Ovary (tissue), 3 donors: ENCODE measurements around the gene PIGO.

Source experiments
- EP300 ChIP-seq: sonication (generic); formaldehyde crosslinking; IDR thresholded peaks from one replicate; pipeline ENCODE4 v1.6.1; 2017; ENCODE audit warnings: antibody characterized with exemption
- POLR2A ChIP-seq: fragments of 450-650 bp; IDR thresholded peaks from one replicate; pipeline ENCODE4 v1.6.1; 2017; ENCODE audit warnings: antibody characterized with exemption, mild to moderate bottlenecking, moderate library complexity
- TF ChIP-seq, protein P1 (sequence below), 3 donors: fragments of 450-650 bp in 2 of 3; fragments of 200-600 bp in 1 of 3; IDR thresholded peaks; one replicate each; pipeline versions ENCODE4 v1.5.1 to v1.8.0; 2016 to 2022; ENCODE audit warnings: antibody characterized with exemption in 3 of 3, mild to moderate bottlenecking in 1 of 3
- donor health status: DM: no; HTN: no; CAD: no.

DNA sequence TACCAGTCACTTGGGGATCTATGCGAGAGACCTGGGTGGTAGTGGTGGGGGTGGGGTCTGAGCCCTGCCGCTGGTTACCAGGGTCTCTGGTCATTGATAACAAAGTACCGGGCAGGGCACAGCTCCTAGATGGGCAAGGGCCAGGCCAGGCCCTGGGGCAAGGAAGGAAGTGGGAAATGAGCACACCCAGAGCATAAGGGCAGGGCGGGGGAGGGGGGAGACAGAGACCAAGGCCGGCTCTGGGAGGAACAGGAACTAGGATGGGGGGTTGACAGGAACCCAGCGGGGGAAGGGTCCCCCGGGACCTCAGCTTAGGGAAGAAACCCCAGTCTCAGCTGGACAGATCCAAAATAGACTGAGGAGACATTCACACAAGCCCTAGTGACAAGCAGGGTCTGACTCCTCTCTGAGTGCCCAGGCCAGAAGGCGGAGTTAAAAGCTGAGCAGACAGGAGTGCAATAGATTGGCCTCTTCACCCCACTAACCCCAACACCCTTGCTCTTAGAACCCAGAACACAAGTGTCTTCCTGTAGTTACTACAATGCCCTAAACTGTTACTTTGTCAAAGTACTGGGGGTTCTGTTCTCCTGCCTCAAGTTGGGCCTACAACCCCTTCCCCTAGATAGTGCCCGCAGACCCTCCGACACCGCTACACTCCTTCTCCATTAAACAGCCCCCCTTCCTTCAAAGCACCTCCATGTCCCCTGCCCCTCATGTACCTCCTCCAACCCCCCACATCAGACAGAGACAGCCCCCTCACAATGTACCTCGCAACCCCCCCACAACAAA, 18.6 kb upstream of the PIGO start:
- TF ChIP-seq, protein P1, sequence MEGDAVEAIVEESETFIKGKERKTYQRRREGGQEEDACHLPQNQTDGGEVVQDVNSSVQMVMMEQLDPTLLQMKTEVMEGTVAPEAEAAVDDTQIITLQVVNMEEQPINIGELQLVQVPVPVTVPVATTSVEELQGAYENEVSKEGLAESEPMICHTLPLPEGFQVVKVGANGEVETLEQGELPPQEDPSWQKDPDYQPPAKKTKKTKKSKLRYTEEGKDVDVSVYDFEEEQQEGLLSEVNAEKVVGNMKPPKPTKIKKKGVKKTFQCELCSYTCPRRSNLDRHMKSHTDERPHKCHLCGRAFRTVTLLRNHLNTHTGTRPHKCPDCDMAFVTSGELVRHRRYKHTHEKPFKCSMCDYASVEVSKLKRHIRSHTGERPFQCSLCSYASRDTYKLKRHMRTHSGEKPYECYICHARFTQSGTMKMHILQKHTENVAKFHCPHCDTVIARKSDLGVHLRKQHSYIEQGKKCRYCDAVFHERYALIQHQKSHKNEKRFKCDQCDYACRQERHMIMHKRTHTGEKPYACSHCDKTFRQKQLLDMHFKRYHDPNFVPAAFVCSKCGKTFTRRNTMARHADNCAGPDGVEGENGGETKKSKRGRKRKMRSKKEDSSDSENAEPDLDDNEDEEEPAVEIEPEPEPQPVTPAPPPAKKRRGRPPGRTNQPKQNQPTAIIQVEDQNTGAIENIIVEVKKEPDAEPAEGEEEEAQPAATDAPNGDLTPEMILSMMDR (IDR thresholded peaks at IDR 0.05) = no peak
- TF ChIP-seq EP300 (no peak), POLR2A (no peak)
